Measurements from ENCODE around the gene RIMKLA.

GRCh38 chr1:42369471-42369870 is 11.1 kb upstream of the RIMKLA start:
- TF ChIP-seq, protein P1, sequence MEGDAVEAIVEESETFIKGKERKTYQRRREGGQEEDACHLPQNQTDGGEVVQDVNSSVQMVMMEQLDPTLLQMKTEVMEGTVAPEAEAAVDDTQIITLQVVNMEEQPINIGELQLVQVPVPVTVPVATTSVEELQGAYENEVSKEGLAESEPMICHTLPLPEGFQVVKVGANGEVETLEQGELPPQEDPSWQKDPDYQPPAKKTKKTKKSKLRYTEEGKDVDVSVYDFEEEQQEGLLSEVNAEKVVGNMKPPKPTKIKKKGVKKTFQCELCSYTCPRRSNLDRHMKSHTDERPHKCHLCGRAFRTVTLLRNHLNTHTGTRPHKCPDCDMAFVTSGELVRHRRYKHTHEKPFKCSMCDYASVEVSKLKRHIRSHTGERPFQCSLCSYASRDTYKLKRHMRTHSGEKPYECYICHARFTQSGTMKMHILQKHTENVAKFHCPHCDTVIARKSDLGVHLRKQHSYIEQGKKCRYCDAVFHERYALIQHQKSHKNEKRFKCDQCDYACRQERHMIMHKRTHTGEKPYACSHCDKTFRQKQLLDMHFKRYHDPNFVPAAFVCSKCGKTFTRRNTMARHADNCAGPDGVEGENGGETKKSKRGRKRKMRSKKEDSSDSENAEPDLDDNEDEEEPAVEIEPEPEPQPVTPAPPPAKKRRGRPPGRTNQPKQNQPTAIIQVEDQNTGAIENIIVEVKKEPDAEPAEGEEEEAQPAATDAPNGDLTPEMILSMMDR (IDR thresholded peaks at IDR 0.05; ENCODE audit: low read length) = no peak
- no peak for TF ChIP-seq EZH2 (IDR thresholded peaks at IDR 0.05; ENCODE audit: borderline replicate concordance, low read length)

Measured in OCI-LY1 (cell line).